ENCODE data around the gene WDR64.
"Not testable (repeated sequence)": the region's sequence is repeated elsewhere in the genome, so short reads cannot be mapped to it uniquely, and the experiment has no call there.

The WDR64 gene

GRCh38 chr1:241684108-241684507 lies 32.0 kb downstream of the WDR64 start:
- Mint-ChIP-seq H3K9me3 (no peaks in the 10 kb centered on the region), H3K4me1 (ENCODE audit: low read depth) (no peaks in the 10 kb centered on the region), H3K4me3 (no peak overlapping the region), H3K27me3 (peaks cover 14% of the 10 kb centered on the region), H3K36me3 (ENCODE audit: low read depth) (no peaks in the 10 kb centered on the region), H3K27ac (no peak overlapping the region)
- intact Hi-C loops (cut with micrococcal nuclease), result no loop called here

GRCh38 chr1:241688940-241689368 lies 36.9 kb downstream of the WDR64 start:
- Mint-ChIP-seq H3K27me3 (peaks cover 24% of the 10 kb centered on the region), H3K4me1 (ENCODE audit: low read depth) (no peaks in the 10 kb centered on the region), H3K9me3 (no peaks in the 10 kb centered on the region), H3K4me3 (no peak overlapping the region), H3K36me3 (ENCODE audit: low read depth) (no peaks in the 10 kb centered on the region), H3K27ac (no peak overlapping the region)
- intact Hi-C loops (cut with micrococcal nuclease), result no loop called here

GRCh38 chr1:241695246-241696171 lies 43.4 kb downstream of the WDR64 start:
- Mint-ChIP-seq H3K4me3 (no peak overlapping the region), H3K4me1 (ENCODE audit: low read depth) (no peaks in the 10 kb centered on the region), H3K27me3 (peaks cover 7% of the 10 kb centered on the region), H3K27ac (no peak overlapping the region), H3K9me3 (no peaks in the 10 kb centered on the region), H3K36me3 (ENCODE audit: low read depth) (no peaks in the 10 kb centered on the region)
- intact Hi-C loops (cut with micrococcal nuclease), result no loop called here

- intact Hi-C loops (cut with micrococcal nuclease), result no loop called here
- H3K36me3 Mint-ChIP-seq (ENCODE audit: low read depth), result no peaks in the 10 kb centered on the region
- peaks cover 6% of the 10 kb centered on the region for H3K27me3 Mint-ChIP-seq
- no peaks in the 10 kb centered on the region for H3K4me1 Mint-ChIP-seq (ENCODE audit: low read depth)
- H3K9me3 Mint-ChIP-seq, result no peaks in the 10 kb centered on the region
- no peak overlapping the region for H3K4me3 Mint-ChIP-seq
- no peak overlapping the region for H3K27ac Mint-ChIP-seq
Observed at GRCh38 chr1:241696172-241696814, 44.2 kb downstream of the WDR64 start.

- Mint-ChIP-seq H3K9me3 (no peaks in the 10 kb centered on the region), H3K27me3 (peaks cover 2% of the 10 kb centered on the region), H3K36me3 (ENCODE audit: low read depth) (no peaks in the 10 kb centered on the region), H3K4me1 (ENCODE audit: low read depth) (no peaks in the 10 kb centered on the region), H3K4me3 (no peak overlapping the region), H3K27ac (no peak overlapping the region)
- intact Hi-C loops (cut with micrococcal nuclease), result no loop called here
Observed at GRCh38 chr1:241696815-241697639, 44.9 kb downstream of the WDR64 start.

- no peak overlapping the region for H3K27ac Mint-ChIP-seq
- H3K36me3 Mint-ChIP-seq (ENCODE audit: low read depth), result no peaks in the 10 kb centered on the region
- no peaks in the 10 kb centered on the region for H3K4me1 Mint-ChIP-seq (ENCODE audit: low read depth)
- intact Hi-C loops (cut with micrococcal nuclease), result no loop called here
- H3K27me3 Mint-ChIP-seq, result no peaks in the 10 kb centered on the region
- no peaks in the 10 kb centered on the region for H3K9me3 Mint-ChIP-seq
- no peak overlapping the region for H3K4me3 Mint-ChIP-seq
Observed at GRCh38 chr1:241697640-241698018, 45.5 kb downstream of the WDR64 start.

- Mint-ChIP-seq H3K9me3 (peaks cover 2% of the 10 kb centered on the region), H3K4me3 (no peak overlapping the region), H3K27me3 (no peaks in the 10 kb centered on the region), H3K27ac (no peak overlapping the region), H3K4me1 (ENCODE audit: low read depth) (no peaks in the 10 kb centered on the region), H3K36me3 (ENCODE audit: low read depth) (no peaks in the 10 kb centered on the region)
- intact Hi-C loops (cut with micrococcal nuclease), result no loop called here
Observed at GRCh38 chr1:241698177-241698576, 46.1 kb downstream of the WDR64 start.

- intact Hi-C loops (cut with micrococcal nuclease), result no loop called here
- no peak overlapping the region for H3K27ac Mint-ChIP-seq
- H3K4me1 Mint-ChIP-seq (ENCODE audit: low read depth), result no peaks in the 10 kb centered on the region
- no peaks in the 10 kb centered on the region for H3K36me3 Mint-ChIP-seq (ENCODE audit: low read depth)
- H3K27me3 Mint-ChIP-seq, result no peaks in the 10 kb centered on the region
- peaks cover 14% of the 10 kb centered on the region for H3K9me3 Mint-ChIP-seq
- no peak overlapping the region for H3K4me3 Mint-ChIP-seq
Observed at GRCh38 chr1:241701483-241702295, 49.6 kb downstream of the WDR64 start.

- intact Hi-C loops (cut with micrococcal nuclease), result no loop called here
- Mint-ChIP-seq H3K36me3 (ENCODE audit: low read depth) (no peaks in the 10 kb centered on the region), H3K27me3 (no peaks in the 10 kb centered on the region), H3K9me3 (peaks cover 14% of the 10 kb centered on the region), H3K4me3 (no peak overlapping the region), H3K4me1 (ENCODE audit: low read depth) (no peaks in the 10 kb centered on the region), H3K27ac (no peak overlapping the region)
Observed at GRCh38 chr1:241702442-241703373, 50.6 kb downstream of the WDR64 start.

GRCh38 chr1:241703739-241704138 lies 51.7 kb downstream of the WDR64 start:
- H3K27ac Mint-ChIP-seq; intact Hi-C loops (cut with micrococcal nuclease); H3K4me1 Mint-ChIP-seq (ENCODE audit: low read depth); H3K4me3 Mint-ChIP-seq; H3K27me3 Mint-ChIP-seq; H3K36me3 Mint-ChIP-seq (ENCODE audit: low read depth): not testable (repeated sequence)
- H3K9me3 Mint-ChIP-seq, result peaks cover 14% of the 10 kb centered on the region

GRCh38 chr1:241706257-241706656 lies 54.2 kb downstream of the WDR64 start:
- no peaks in the 10 kb centered on the region for H3K4me1 Mint-ChIP-seq (ENCODE audit: low read depth)
- peaks cover 4% of the 10 kb centered on the region for H3K27me3 Mint-ChIP-seq
- H3K9me3 Mint-ChIP-seq, result peaks cover 14% of the 10 kb centered on the region
- H3K27ac Mint-ChIP-seq, result no peak overlapping the region
- H3K4me3 Mint-ChIP-seq, result no peak overlapping the region
- intact Hi-C loops (cut with micrococcal nuclease), result no loop called here
- no peaks in the 10 kb centered on the region for H3K36me3 Mint-ChIP-seq (ENCODE audit: low read depth)

GRCh38 chr1:241706967-241707366 lies 54.9 kb downstream of the WDR64 start:
- intact Hi-C loops (cut with micrococcal nuclease), result no loop called here
- H3K4me1 Mint-ChIP-seq (ENCODE audit: low read depth), result no peaks in the 10 kb centered on the region
- H3K36me3 Mint-ChIP-seq (ENCODE audit: low read depth), result no peaks in the 10 kb centered on the region
- no peak overlapping the region for H3K4me3 Mint-ChIP-seq
- peaks cover 4% of the 10 kb centered on the region for H3K27me3 Mint-ChIP-seq
- H3K9me3 Mint-ChIP-seq, result peaks cover 14% of the 10 kb centered on the region
- H3K27ac Mint-ChIP-seq, result no peak overlapping the region
